HepG2 (cell line): Measurements from ENCODE around the gene TMC4. TPM values are rescaled to one million over a fixed set of nuclear protein-coding genes. Genes with fewer than 3 reads are reported as not detected.
"Not testable (repeated sequence)": the region's sequence is repeated elsewhere in the genome, so short reads cannot be mapped to it uniquely, and the experiment has no call there.

Source experiments
- ATAC-seq: fragments of 200-7000 bp; cut with Tn5 transposase; 3 replicates; pipeline ENCODE4 v1.9.1; 2020; ENCODE audit warnings: mild to moderate bottlenecking, moderate library complexity
- BruUV-seq: library from RNA; stranded (reverse); fragments of 400-500 nt; replicated peaks from 2 replicates; lab custom pipeline; 2021; lab: Mats Ljungman, UMichigan
- CTCF ChIA-PET: fragments of 300-600 bp; formaldehyde crosslinking; extraction: SDS; loops from one replicate; lab custom pipeline; 2021; ENCODE audit warnings: low total read pairs, inconsistent platforms, low intra/inter-chr PET ratio; lab: Yijun Ruan, JAX
- POLR2A ChIA-PET: fragments of 350-600 bp; sonication (Branson Sonifier 250); formaldehyde crosslinking; loops from one replicate; lab custom pipeline; 2020; ENCODE audit warnings: antibody characterized with exemption, inconsistent platforms; lab: Yijun Ruan, JAX
- DNase-seq: peaks from one replicate; pipeline ENCODE4 v3.0.0-alpha.2; 2015; ENCODE audit warnings: low spot score
- FAIRE-seq: peaks from 3 replicates; lab custom pipeline; 2011; peaks lifted over from hg19 to GRCh38; lab: Jason Lieb, UNC
- H2AFZ ChIP-seq: one replicate; pipeline ENCODE4 v1.6.1; 2011; ENCODE audit warnings: low read length, inconsistent platforms
- H3K27ac ChIP-seq: fragments of 300-600 bp; 3 replicates; pipeline ENCODE4 v1.8.0; 2011; ENCODE audit warnings: mixed run types, mild to moderate bottlenecking, mixed read lengths, low read length, inconsistent platforms; ENCODE audit not compliant: insufficient read depth; ENCODE audit errors: extremely low read length
- H3K27me3 ChIP-seq, 2 experiments: fragments of 200-600 bp in 1 of 2; 2 replicates in 1 of 2; 3 replicates in 1 of 2; pipeline versions ENCODE4 v1.6.0 to v1.8.0; 2011; ENCODE audit warnings: low read length in 2 of 2, mild to moderate bottlenecking in 2 of 2, moderate library complexity in 2 of 2, inconsistent platforms in 1 of 2; ENCODE audit not compliant: insufficient read depth in 2 of 2, control insufficient read depth in 1 of 2
- H3K36me3 ChIP-seq, 2 experiments: fragments of 200-600 bp in 1 of 2; replicated peaks in 1 of 2; 2 replicates in 1 of 2; 3 replicates in 1 of 2; pipeline versions ENCODE4 v1.5.1 to v1.8.0; 2011; ENCODE audit warnings: low read length in 2 of 2, inconsistent platforms in 1 of 2; ENCODE audit not compliant: insufficient read depth in 2 of 2, control insufficient read depth in 1 of 2
- H3K4me1 ChIP-seq: 2 replicates; pipeline ENCODE4 v1.5.1; 2012; ENCODE audit warnings: low read length, inconsistent platforms; ENCODE audit not compliant: insufficient read depth
- H3K4me2 ChIP-seq: 2 replicates; pipeline ENCODE4 v1.6.0; 2011; ENCODE audit warnings: low read depth, low read length, inconsistent platforms
- H3K4me3 ChIP-seq, 3 experiments: fragments of 200-600 bp in 1 of 3; sonication (generic), shearing (Covaris generic) in 1 of 3; replicated peaks in 1 of 3; 2 replicates each; pipeline ENCODE4 v1.5.1; 2011 to 2016; ENCODE audit warnings: low read length in 3 of 3, inconsistent platforms in 2 of 3, low read depth in 2 of 3, mild to moderate bottlenecking in 2 of 3, control low read depth in 1 of 3, mixed read lengths in 1 of 3; ENCODE audit not compliant: insufficient read depth in 1 of 3
- H3K79me2 ChIP-seq: one replicate; pipeline ENCODE4 v1.6.1; 2011; ENCODE audit warnings: low read length, inconsistent platforms; ENCODE audit not compliant: insufficient read depth
- H3K9ac ChIP-seq: 2 replicates; pipeline ENCODE4 v1.6.0; 2011; ENCODE audit warnings: mild to moderate bottlenecking, low read depth, low read length, inconsistent platforms; ENCODE audit not compliant: insufficient read depth
- H3K9me3 ChIP-seq: 2 replicates; pipeline ENCODE4 v1.5.1; 2012; ENCODE audit warnings: mild to moderate bottlenecking, low read length
- H4K20me1 ChIP-seq: 2 replicates; pipeline ENCODE4 v1.6.0; 2011; ENCODE audit warnings: inconsistent platforms, mild to moderate bottlenecking, low read length, moderate library complexity; ENCODE audit not compliant: insufficient read depth
- ZNF512 ChIP-seq: sonication (generic); formaldehyde crosslinking; IDR thresholded peaks from 2 replicates; pipeline ENCODE4 v1.4.0; 2020; ENCODE audit warnings: mild to moderate bottlenecking, missing genetic modification reagents
- ZNF550 ChIP-seq: sonication (generic); formaldehyde crosslinking; IDR thresholded peaks from 2 replicates; pipeline ENCODE4 v1.4.0; 2020; ENCODE audit warnings: mild to moderate bottlenecking, missing genetic modification reagents, borderline replicate concordance
- ZSCAN22 ChIP-seq: sonication (generic); formaldehyde crosslinking; IDR thresholded peaks from 2 replicates; pipeline ENCODE4 v1.4.0; 2020; ENCODE audit warnings: mild to moderate bottlenecking, missing genetic modification reagents
- WGBS: methylation state at CpG from one replicate; pipeline ENCODE4 v1.1.6; 2017; ENCODE audit warnings: low lambda C conversion rate; 5-methylcytosine and 5-hydroxymethylcytosine counted together
- in situ Hi-C: cut with HindIII; loops from 2 replicates; pipeline ENCODE4 v1.10.0; 2017; ENCODE audit warnings: low pct_unique_long_range_greater_than_20kb; ENCODE audit not compliant: extremely low pct_ligation_motif_present
- intact Hi-C: fragments of 100-400 bp; cut with micrococcal nuclease; formaldehyde crosslinking; loops from one replicate; pipeline ENCODE4 v1.10.0; 2022; ENCODE audit not compliant: unreplicated experiment
- polyA plus RNA-seq, 8 experiments: library from polyadenylated mRNA; depleted of rRNA in 3 of 8; stranded (reverse) in 7 of 8; unstranded in 1 of 8; fragments of >200 nt; fragmentation: Illumina TruSeq in 4 of 8; extraction: Trizol in 4 of 8; gene quantifications; 2 replicates each; pipeline versions ENCODE4 v1.2.1 to v1.2.3, GENCODE V29; 2011 to 2016; ENCODE audit warnings: low read depth in 4 of 8, missing spikeins in 1 of 8, mixed read lengths in 1 of 8; ENCODE audit not compliant: insufficient read depth in 1 of 8
- total RNA-seq, 5 experiments: library from RNA; depleted of rRNA; stranded (reverse); fragments of >200 nt; fragmentation: Illumina TruSeq; extraction: Trizol; gene quantifications; 2 replicates each; pipeline ENCODE4 v1.2.3, GENCODE V29; 2016; ENCODE audit warnings: low read depth in 1 of 5

TMC4 gene
- total and polyA plus RNA-seq, 2 of the 13 experiments (the other 11 are each of a cell fraction or from before 2014, with no cell fraction given) = 0.13 to 0.24 TPM

- H3K36me3 ChIP-seq, H2AFZ ChIP-seq, FAIRE-seq, H3K79me2 ChIP-seq, H3K4me2 ChIP-seq, DNase-seq, H4K20me1 ChIP-seq, ATAC-seq, intact Hi-C loops, in situ Hi-C loops, H3K9me3 ChIP-seq, CTCF ChIA-PET, H3K27ac ChIP-seq, BruUV-seq, H3K9ac ChIP-seq, H3K27me3 ChIP-seq, H3K4me3 ChIP-seq: not testable (repeated sequence)
- WGBS = 75% methylated on average over 6 of the region's 23 CpGs
- peaks cover 12% of the 10 kb centered on the region; the same call in 1 of the 2 replicates for H3K4me1 ChIP-seq
- POLR2A ChIA-PET = interaction anchor here (1.0 to 1.8 kb wide), 3 partner anchors 18 to 19 kb away, joined by 3 to 11 read pairs (median 3); partner anchors contain the start of genes MBOAT7 and TSEN34
- peak; percentile 67 for TF ChIP-seq ZSCAN22 (CRISPR knock-in tag)
These were observed 1.1 kb downstream of the TMC4 start for GRCh38 chr19:54171736-54172431.

GRCh38 chr19:54169149-54169740 is 3.7 kb downstream of the TMC4 start:
- Histone ChIP-seq H3K27me3 (no peaks in the 10 kb centered on the region), H4K20me1 (no peaks in the 10 kb centered on the region), H2AFZ (no peak overlapping the region), H3K4me2 (no peak overlapping the region), H3K27ac (no peak overlapping the region), H3K9ac (no peak overlapping the region), H3K79me2 (no peaks in the 10 kb centered on the region), H3K4me1 (peaks cover 12% of the 10 kb centered on the region; the same call in 1 of the 2 replicates), H3K4me3 (no peak overlapping the region), H3K9me3 (no peaks in the 10 kb centered on the region), H3K36me3 (no peaks in the 10 kb centered on the region)
- in situ Hi-C loops (no loop called here), intact Hi-C loops (loop anchor here (2.0 kb wide), 1 partner anchor 62 kb away; no protein-coding TSS in a partner anchor)
- no TSS peak for BruUV-seq
- ChIA-PET POLR2A (interaction anchor here (0.6 kb wide), 1 partner anchor 30 kb away, joined by 3 read pairs; no protein-coding TSS in a partner anchor), CTCF (interaction anchor here (1.1 to 1.4 kb wide), 3 partner anchors 62 to 156 kb away, joined by 3 to 18 read pairs (median 7); no protein-coding TSS in a partner anchor)
- no peak for ATAC-seq
- no peak for DNase-seq
- 0 out of 2 replicates have a peak, but pooled peaks have one; percentile 69 for TF ChIP-seq ZNF512
- TF ChIP-seq ZNF550 (CRISPR knock-in tag) = no peak
- no peak for FAIRE-seq
- 88% methylated on average over 16 of the region's 21 CpGs for WGBS
